PC-3 (cell line): ENCODE results near the gene DIP2C.

Experiments
- EZH2 ChIP-seq: fragments of 300-600 bp; sonication (generic); IDR thresholded peaks from one replicate; pipeline ENCODE4 v1.6.1; 2017; ENCODE audit warnings: antibody characterized with exemption, mild to moderate bottlenecking, low read length; ENCODE audit not compliant: unreplicated experiment
- TF ChIP-seq, protein P1 (sequence below): fragments of 300-600 bp; sonication (generic); conservative IDR thresholded peaks from 2 replicates; pipeline ENCODE4 v1.5.1; 2017; ENCODE audit warnings: antibody characterized with exemption, low read depth, mild to moderate bottlenecking, low read length

DNA sequence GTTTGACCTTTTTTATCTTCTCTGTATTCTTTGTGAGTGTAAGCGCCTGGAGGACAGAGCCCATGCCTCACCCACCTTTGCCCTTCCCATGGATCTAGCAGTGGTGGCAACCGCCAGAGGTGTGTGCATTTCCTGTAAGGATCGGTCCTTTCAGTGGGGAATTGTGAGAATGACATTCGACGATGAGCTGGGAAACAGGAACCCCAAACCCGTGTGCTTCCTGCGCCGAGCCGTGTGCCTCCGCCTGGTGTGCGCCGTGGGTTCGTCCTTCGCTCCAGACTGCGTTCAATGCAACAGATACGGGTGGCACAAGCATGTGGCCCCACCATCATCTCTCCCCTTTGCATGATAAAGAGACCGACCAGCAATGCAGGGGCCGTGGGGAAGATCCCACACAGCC lies 1.7 kb upstream of the DIP2C start:
- TF ChIP-seq, protein P1, sequence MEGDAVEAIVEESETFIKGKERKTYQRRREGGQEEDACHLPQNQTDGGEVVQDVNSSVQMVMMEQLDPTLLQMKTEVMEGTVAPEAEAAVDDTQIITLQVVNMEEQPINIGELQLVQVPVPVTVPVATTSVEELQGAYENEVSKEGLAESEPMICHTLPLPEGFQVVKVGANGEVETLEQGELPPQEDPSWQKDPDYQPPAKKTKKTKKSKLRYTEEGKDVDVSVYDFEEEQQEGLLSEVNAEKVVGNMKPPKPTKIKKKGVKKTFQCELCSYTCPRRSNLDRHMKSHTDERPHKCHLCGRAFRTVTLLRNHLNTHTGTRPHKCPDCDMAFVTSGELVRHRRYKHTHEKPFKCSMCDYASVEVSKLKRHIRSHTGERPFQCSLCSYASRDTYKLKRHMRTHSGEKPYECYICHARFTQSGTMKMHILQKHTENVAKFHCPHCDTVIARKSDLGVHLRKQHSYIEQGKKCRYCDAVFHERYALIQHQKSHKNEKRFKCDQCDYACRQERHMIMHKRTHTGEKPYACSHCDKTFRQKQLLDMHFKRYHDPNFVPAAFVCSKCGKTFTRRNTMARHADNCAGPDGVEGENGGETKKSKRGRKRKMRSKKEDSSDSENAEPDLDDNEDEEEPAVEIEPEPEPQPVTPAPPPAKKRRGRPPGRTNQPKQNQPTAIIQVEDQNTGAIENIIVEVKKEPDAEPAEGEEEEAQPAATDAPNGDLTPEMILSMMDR = no peak
- no peak for TF ChIP-seq EZH2
